ENCODE data around the gene LITAF.

LITAF gene

DNA sequence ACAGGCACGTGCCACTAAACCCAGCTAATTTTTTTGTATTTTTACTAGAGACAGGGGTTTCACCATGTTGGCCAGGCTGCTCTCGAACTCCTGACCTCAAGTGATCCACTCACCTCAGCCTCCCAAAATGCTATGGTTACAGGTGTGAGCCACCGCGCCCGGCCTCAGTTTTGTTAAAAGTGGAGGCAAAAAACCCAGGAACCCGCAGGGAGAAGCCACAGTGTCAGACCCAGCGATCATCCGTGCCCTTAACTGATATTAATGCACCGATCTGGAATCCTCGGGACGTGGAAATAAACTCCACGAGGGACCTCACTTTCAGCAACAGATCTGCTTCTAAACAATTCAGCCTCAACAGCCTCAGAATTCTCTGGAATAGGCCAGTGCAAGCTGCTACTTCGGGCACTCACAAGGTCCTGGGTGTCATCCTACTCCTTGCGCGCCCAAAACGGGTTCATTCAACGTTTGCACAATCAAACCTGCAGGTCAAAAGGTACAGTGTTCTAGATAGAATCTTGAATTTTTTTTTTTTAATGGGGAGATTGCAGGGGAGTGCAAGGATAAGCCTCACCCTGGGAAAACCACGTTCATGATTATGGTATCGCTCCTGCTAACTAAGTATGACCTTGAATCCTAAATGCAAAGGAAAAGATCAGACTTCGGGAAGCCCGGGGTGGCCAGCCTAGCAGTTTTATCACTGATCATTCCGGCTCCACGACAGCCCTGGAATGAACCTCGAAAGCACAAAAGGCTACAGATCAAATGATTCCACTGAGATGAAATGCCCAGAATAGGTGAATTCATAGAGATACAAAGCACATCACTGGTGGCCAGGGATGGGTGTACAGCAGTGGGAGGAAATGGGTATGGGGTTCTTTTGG is 22.4 kb downstream of the LITAF start:
- no peak for DNase-seq (ENCODE audit: low read depth in 1 of 2, low spot score in 1 of 2)
- Histone ChIP-seq H3K27ac (replicated peaks) (no peak overlapping the region), H3K27me3 (ENCODE audit: insufficient read depth, poor library complexity, severe bottlenecking) (no peaks in the 10 kb centered on the region), H3K4me3 (replicated peaks; ENCODE audit: insufficient read depth, low read length) (no peak overlapping the region)
- TF ChIP-seq POLR2AphosphoS5 (IDR thresholded peaks at IDR 0.05; ENCODE audit: low read depth) (no peak), GABPA (IDR thresholded peaks at IDR 0.05; ENCODE audit: low read depth) (no peak), SPI1 (IDR thresholded peaks at IDR 0.05; ENCODE audit: borderline replicate concordance, low read depth) (no peak)
- TF ChIP-seq, protein P1, sequence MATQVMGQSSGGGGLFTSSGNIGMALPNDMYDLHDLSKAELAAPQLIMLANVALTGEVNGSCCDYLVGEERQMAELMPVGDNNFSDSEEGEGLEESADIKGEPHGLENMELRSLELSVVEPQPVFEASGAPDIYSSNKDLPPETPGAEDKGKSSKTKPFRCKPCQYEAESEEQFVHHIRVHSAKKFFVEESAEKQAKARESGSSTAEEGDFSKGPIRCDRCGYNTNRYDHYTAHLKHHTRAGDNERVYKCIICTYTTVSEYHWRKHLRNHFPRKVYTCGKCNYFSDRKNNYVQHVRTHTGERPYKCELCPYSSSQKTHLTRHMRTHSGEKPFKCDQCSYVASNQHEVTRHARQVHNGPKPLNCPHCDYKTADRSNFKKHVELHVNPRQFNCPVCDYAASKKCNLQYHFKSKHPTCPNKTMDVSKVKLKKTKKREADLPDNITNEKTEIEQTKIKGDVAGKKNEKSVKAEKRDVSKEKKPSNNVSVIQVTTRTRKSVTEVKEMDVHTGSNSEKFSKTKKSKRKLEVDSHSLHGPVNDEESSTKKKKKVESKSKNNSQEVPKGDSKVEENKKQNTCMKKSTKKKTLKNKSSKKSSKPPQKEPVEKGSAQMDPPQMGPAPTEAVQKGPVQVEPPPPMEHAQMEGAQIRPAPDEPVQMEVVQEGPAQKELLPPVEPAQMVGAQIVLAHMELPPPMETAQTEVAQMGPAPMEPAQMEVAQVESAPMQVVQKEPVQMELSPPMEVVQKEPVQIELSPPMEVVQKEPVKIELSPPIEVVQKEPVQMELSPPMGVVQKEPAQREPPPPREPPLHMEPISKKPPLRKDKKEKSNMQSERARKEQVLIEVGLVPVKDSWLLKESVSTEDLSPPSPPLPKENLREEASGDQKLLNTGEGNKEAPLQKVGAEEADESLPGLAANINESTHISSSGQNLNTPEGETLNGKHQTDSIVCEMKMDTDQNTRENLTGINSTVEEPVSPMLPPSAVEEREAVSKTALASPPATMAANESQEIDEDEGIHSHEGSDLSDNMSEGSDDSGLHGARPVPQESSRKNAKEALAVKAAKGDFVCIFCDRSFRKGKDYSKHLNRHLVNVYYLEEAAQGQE (IDR thresholded peaks at IDR 0.05; ENCODE audit: insufficient replicate concordance, low read depth), result no peak
- TF ChIP-seq, protein P2, sequence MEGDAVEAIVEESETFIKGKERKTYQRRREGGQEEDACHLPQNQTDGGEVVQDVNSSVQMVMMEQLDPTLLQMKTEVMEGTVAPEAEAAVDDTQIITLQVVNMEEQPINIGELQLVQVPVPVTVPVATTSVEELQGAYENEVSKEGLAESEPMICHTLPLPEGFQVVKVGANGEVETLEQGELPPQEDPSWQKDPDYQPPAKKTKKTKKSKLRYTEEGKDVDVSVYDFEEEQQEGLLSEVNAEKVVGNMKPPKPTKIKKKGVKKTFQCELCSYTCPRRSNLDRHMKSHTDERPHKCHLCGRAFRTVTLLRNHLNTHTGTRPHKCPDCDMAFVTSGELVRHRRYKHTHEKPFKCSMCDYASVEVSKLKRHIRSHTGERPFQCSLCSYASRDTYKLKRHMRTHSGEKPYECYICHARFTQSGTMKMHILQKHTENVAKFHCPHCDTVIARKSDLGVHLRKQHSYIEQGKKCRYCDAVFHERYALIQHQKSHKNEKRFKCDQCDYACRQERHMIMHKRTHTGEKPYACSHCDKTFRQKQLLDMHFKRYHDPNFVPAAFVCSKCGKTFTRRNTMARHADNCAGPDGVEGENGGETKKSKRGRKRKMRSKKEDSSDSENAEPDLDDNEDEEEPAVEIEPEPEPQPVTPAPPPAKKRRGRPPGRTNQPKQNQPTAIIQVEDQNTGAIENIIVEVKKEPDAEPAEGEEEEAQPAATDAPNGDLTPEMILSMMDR (IDR thresholded peaks at IDR 0.05; ENCODE audit: insufficient read depth, low read length), result no peak

DNA sequence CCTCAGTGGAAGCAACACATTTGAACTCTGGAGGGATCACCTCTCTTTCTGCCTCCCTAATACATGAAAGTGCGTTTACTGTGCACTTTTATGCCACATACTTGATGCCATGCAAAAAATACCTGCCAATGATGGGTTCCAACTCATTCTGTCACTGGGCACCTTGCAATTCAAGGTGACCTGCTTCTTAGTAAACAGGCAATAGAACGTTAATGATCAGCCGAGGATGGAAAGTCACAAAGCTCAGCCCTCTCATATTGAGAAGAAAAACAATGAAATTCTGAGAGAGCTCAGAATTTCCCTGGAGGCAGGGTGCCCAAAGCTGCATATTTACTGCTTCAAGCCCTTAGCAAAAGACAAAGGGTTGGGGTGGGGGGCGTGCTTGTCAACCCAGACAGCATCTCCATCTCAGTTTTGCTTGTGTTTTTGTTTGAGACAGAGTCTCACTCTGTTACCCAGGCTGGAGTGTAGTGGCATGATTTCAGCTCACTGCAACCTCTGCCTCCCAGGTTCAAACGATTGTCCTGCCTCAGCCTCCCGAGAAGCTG is 23.2 kb downstream of the LITAF start:
- Histone ChIP-seq H3K27ac (replicated peaks) (no peak overlapping the region), H3K4me3 (replicated peaks; ENCODE audit: insufficient read depth, low read length) (no peak overlapping the region), H3K27me3 (ENCODE audit: insufficient read depth, poor library complexity, severe bottlenecking) (no peaks in the 10 kb centered on the region)
- no peak for TF ChIP-seq SPI1 (IDR thresholded peaks at IDR 0.05; ENCODE audit: borderline replicate concordance, low read depth)
- TF ChIP-seq, protein P2 (IDR thresholded peaks at IDR 0.05; ENCODE audit: insufficient read depth, low read length), result no peak
- TF ChIP-seq GABPA (IDR thresholded peaks at IDR 0.05; ENCODE audit: low read depth), result no peak
- TF ChIP-seq POLR2AphosphoS5 (IDR thresholded peaks at IDR 0.05; ENCODE audit: low read depth), result no peak
- TF ChIP-seq, protein P1 (IDR thresholded peaks at IDR 0.05; ENCODE audit: insufficient replicate concordance, low read depth), result no peak
- DNase-seq (ENCODE audit: low read depth in 1 of 2, low spot score in 1 of 2), result no peak

DNA sequence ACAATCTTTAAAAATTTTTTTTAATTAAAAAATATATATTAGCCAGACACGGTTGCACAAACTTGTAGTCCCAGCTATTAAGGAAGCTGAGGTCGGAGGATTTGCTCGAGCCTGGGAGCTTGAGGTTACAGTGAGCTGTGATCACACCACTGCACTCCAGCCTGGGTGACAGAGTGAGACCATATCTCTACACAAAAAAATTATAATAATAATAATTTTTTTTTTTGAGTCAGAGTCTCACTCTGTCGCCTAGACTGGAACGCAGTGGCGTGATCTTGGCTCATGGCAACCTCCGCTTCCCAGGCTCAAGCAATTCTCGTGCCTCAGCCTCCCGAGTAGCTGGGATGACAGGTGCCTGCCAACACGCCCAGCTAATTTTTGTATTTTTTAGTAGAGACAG is 23.8 kb downstream of the LITAF start:
- Histone ChIP-seq H3K4me3 (replicated peaks; ENCODE audit: insufficient read depth, low read length) (no peak overlapping the region), H3K27me3 (ENCODE audit: insufficient read depth, poor library complexity, severe bottlenecking) (no peaks in the 10 kb centered on the region), H3K27ac (replicated peaks) (no peak overlapping the region)
- TF ChIP-seq SPI1 (IDR thresholded peaks at IDR 0.05; ENCODE audit: borderline replicate concordance, low read depth) (no peak), GABPA (IDR thresholded peaks at IDR 0.05; ENCODE audit: low read depth) (no peak), POLR2AphosphoS5 (IDR thresholded peaks at IDR 0.05; ENCODE audit: low read depth) (no peak)
- TF ChIP-seq, protein P2 (IDR thresholded peaks at IDR 0.05; ENCODE audit: insufficient read depth, low read length), result no peak
- TF ChIP-seq, protein P1 (IDR thresholded peaks at IDR 0.05; ENCODE audit: insufficient replicate concordance, low read depth), result no peak
- DNase-seq (ENCODE audit: low read depth in 1 of 2, low spot score in 1 of 2), result peak in 1 of 2 experiments; percentile 45
